ENCODE measurements around the gene DACT2. TPM values are rescaled to one million over a fixed set of nuclear protein-coding genes. Genes with fewer than 3 reads are reported as not detected.
"Not testable (repeated sequence)": the region's sequence is repeated elsewhere in the genome, so short reads cannot be mapped to it uniquely, and the experiment has no call there.

The DACT2 gene
- not detected for total RNA-seq

GRCh38 chr6:168319279-168320111 lies at the start of gene DACT2:
Gene DACT2, minus strand, starts transcription at chr6:168319777. Its CDS starts 144 bp downstream, at chr6:168319633.
- DNase-seq: no peak

DNA sequence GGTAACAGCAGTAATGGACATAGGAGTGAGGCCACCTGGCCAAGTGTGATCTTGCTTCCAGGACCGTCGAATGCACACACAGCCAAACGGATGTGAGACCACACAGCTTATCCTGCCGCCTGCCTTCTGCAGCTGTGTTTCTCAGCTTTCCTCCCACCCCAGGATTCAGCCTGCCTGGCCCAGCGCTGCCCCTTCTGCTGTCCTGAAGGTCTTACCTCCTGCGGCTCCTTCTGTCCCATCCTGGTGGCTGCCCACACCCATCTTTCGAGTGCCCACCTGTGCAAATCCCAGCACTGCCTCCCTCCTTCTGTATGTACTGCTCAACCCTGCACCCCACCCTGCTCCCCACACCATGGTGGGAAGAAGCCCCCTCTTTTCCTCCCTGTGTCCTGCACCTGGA lies 49.4 kb upstream of the DACT2 start:
- DNase-seq: no peak

- DNase-seq: no peak
Observed at GRCh38 chr6:168368066-168368820, 48.7 kb upstream of the DACT2 start.

DNA sequence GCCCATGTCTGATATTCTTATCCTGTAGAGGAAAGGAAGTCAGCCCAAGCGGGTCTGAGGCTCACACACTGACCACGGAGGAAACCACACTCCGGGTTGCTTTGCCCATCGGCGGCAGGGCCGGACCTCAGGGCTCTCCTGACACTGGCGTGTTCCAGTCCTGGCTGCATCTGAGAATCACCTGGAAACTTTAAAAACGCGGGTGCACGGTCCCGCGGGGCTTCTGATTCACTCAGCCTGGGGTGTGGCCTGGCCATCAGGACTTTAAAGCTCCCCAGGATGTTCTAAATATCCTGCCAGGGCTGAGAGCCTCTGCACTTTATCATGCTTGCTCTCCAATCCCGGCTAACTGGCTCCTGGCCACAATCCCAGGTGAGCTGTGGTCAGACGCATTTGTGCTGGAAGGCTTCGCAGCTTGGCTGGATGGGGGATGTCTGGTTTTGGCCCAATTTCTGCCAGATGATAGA lies 47.7 kb upstream of the DACT2 start:
- no peak for DNase-seq

- DNase-seq: no peak
Observed at GRCh38 chr6:168366473-168366872, 46.9 kb upstream of the DACT2 start.

- no peak for DNase-seq
Observed at GRCh38 chr6:168365422-168366165, 46.0 kb upstream of the DACT2 start.

- DNase-seq: no peak
Observed at GRCh38 chr6:168364793-168365421, 45.3 kb upstream of the DACT2 start.

DNA sequence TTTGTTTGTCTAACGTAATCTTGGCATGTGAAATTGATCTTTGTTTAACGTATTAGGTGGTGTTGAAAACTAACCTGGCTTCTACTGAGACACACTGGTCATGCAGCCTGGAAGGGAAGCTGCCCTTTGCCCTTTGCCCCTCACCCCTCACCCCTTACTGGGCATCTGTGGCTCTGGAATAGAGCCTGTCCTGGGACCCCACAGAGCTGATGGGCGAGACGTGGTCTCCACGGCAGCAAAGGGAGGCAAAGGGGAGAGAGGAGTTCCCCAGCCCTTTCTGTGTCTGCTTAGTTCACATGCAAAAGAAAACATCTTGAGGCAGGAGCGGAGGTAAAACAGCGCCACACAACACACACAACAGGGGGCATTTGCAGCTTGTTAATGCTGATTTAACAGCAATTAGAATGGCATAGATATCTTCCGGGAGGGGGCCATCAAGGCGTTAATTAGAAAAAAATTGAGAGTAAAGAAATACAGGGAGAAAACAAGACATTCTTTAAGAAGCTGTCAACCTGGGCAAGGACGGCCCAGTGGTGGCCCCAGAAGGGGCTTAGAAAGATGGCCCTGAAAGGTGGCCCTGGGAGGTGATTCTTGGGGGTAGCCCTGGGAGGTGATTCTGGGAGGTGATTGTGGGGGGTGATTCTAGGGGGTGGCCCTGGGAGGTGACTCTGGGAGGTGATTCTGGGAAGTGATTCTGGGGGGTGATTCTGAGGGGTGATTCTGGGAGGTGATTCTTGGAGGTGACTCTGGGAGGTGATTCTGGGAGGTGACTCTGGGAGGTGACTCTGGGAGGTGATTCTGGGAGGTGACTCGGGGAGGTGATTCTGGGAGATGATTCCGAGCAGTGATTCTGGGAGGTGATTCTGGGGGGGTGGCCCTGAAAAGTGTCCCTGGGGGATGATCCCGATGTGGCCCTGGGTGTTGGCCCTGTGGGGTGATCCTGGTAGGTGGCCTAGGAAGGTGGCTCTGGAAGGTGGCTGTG lies 44.5 kb upstream of the DACT2 start:
- DNase-seq: no peak

GRCh38 chr6:168363302-168363701 lies 43.7 kb upstream of the DACT2 start:
- no peak for DNase-seq

DNA sequence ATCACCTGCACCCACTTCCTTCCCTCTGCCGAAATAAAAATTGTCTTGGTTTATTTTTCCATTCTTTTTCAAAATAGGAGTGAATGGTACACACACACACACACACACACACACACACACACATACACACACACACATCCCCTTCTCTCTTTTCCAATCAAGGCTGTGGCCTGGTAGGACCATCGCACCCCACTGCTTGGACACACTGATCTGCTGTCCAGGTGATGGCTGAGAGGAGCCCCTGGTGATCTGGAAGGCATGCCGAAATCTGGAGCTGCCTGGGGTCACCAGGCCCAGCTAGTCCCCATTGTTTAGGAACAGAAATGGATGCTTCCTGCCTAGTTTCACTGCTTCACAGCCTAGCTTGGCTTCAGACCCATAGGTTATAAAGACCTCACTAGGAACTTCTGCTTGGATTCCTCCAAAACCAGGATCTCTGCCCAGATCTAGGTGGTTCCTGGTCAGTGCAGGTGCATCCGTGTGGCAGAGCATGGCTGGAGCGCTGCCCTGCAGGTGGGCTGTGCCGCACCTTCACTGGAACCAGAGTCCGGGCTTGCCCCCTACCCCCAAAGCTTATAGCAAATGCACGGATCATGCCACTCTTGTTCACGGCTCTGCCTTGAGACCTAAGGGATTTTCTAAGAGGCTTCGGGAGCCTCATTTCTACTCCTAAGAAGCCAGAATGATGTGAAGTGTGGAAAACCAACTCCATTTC lies 42.9 kb upstream of the DACT2 start:
- no peak for DNase-seq

GRCh38 chr6:168361766-168362165 lies 42.2 kb upstream of the DACT2 start:
- DNase-seq: no peak

- DNase-seq: no peak
Observed at GRCh38 chr6:168359794-168360193, 40.2 kb upstream of the DACT2 start.

GRCh38 chr6:168358842-168359420 lies 39.4 kb upstream of the DACT2 start:
- no peak for DNase-seq

GRCh38 chr6:168356872-168357271 lies 37.3 kb upstream of the DACT2 start:
- DNase-seq: not testable (repeated sequence)

DNA sequence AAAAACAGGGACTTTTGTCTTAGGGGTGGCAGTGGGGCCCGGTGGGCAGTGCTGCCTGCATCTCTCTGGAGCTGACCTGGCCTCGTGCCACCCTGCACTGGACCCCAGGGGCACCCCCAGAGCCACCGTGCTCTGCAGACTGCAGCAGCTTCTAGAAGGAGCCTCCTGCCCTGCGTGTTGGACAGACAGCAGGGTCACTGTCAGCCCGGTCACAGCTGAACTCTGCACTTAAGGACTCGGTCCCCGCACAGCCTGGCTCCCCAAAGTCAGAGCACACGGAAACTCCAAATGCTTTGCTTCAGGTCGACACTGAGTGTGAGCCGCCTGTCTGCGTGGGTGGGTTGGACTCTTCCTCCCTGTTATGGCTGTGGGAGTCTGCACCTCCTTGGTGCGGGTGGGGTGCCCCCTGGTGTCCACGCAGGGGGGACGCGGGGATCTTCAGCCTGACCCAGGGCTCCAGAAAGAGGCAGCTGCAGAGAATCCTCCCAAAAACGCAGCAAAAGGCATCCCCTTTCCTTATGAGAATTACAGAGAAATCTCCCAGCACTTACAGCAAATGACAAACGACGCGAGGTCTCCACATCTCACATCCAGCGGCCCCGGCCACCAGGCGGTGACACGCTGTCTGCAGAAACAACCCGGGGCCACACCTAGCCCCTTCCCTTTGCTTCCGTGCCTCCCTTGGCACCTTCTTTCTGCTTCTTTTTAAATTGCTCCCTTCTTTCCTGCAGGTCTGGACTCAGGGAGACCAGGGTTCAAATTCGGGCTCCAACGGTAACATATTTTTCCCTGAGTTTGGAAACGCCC lies 36.3 kb upstream of the DACT2 start:
- no peak for DNase-seq

DNA sequence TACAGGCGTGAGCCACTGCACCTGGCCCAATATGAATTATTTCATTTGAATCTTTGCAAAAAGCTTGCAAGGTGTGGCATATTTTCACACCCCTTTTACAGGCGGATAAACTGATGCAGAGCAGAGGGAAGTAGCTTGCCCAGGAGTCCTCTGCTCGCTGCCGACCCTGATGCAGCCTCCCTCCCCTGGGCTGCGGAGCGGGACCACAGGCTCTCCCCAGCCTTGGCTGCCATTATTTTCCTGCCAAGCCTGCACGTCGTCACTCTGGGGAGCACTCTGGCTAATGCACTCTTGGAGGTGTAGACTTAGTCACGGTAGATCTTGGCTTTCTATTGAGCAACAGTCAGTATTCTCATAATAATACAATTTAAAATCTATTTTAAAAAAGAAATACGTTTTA lies 34.8 kb upstream of the DACT2 start:
- DNase-seq: no peak

DNA sequence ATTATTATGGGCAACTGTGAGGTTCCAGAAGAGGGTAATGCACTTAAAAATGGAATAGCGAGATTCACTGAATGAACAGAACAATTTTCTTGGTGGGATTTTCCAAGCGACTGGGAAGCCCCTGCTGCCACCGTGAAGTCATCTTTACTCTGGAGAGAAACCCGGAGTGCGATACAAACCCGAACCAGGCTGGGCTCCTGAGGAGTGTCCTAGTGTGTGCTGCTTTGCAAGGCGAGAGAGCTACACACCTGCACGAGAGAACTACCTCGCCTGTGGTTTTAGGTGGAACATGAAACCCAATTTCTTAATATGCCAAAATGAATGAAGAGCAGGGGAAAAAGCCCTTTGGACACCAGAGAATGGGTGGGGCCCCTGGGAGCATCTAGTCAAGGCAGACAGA lies 33.5 kb upstream of the DACT2 start:
- no peak for DNase-seq

DNA sequence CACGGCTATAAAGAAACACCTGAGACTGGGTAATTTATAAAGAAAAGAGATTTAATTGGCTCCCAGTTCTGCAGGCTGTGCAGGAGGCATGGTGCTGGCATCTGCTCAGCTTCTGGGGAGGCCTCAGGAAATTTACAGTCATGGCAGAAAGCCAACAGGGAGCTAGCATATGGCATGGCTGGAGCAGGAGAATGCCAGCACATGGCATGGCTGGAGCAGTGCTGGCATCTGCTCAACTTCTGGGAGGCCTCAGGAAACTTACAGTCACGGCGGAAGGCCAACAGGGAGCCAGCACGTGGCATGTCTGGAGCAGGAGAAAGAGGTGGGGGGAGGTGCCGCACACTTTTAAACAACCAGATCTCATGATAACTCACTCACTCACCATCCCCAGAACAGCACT lies 32.5 kb upstream of the DACT2 start:
- no peak for DNase-seq

GRCh38 chr6:168349718-168350210 lies 30.2 kb upstream of the DACT2 start:
- no peak for DNase-seq

Measured in effector CD4-positive, alpha-beta T cell (primary cell).